GM19240 (cell line): ENCODE measurements around the gene PDE4D.

Source experiments
- DNase-seq: peaks from one replicate; pipeline ENCODE4 v3.0.0; 2011; ENCODE audit warnings: low spot score; ENCODE audit not compliant: insufficient read length

The PDE4D gene

GRCh38 chr5:58946230-58946629 is 947.3 kb downstream of the PDE4D start:
- DNase-seq, result no peak

DNA sequence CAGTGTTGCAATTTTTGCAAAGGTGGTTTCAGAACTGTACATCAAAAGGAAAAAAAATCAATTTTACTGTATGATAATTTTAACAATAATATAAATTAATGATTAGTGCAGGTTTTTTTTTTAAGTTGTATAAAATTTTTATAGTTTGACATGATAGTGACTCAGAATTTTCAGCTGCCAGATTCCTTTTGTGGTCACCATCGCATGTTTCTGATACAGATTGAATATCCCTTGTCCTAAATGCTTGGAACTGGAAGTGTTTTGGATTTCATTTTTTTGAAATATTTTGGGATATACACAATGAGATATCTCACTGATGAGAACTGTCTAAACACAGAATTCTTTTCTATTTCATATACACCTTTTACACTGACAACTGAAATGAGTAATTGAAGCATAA is 949.3 kb downstream of the PDE4D start:
- no peak for DNase-seq

GRCh38 chr5:58940446-58940845 is 953.1 kb downstream of the PDE4D start:
- no peak for DNase-seq

DNA sequence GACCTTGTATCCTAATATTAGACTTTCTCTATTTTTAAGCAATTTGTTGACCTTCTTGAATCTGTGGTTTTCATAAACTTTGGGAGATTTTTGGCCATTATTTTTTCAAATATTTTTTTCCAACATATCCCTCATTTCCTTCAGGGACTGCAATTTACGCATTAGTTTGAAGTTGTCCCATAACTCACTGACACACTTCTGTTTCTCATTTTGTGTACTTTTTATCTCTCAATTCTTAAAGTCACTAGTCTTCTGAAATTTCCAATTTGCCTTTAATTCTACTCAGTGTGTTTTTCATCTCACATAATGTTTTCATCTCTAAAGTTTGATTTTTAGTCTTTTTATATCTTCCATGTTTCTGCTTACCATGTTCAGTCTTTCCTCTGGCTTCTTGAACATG is 953.9 kb downstream of the PDE4D start:
- no peak for DNase-seq

- DNase-seq, result no peak
These were observed 954.7 kb downstream of the PDE4D start for GRCh38 chr5:58938563-58939424.

- no peak for DNase-seq
These were observed 956.4 kb downstream of the PDE4D start for GRCh38 chr5:58937031-58937681.

GRCh38 chr5:58934629-58935097 is 958.9 kb downstream of the PDE4D start:
- DNase-seq, result no peak

- DNase-seq, result no peak
These were observed 959.5 kb downstream of the PDE4D start for GRCh38 chr5:58933891-58934628.

GRCh38 chr5:58932057-58932612 is 961.4 kb downstream of the PDE4D start:
- DNase-seq, result no peak

DNA sequence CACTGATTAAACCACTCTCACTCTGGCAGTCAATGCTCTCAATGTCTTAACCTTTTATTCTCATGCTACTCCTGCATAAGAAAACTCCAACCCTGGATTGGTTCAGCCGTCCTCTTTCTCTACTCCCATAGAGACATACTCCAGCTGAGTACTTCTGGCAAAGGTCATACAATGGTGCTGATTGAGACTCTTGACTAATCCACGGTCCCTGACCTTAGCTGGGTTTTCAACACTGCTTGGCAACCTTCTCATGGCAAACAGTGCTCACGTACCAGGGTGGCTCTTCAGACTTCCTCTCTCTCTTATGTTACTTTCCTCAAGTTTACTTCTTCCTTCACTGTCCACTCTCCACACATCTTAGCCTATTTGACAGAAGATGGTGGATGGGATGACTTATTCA is 963.0 kb downstream of the PDE4D start:
- no peak for DNase-seq

DNA sequence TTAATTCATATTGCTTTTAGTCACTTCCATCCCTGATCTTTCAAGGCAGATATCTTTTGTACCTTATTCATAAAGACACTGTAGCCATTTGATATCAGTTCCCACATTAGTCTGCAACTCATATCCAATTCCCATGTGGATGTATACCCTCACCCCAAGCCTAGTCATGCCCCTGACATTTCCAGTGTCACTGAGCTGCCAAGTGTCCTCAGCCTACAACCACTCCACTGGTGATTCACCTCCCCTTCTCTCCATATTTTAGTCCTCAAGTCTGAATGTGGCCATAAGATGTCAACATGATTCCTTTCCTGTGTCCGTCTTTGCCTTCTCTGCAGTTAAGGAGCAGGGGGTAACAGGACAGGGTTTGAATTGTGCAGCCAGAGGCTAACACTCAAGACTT is 963.8 kb downstream of the PDE4D start:
- no peak for DNase-seq

- DNase-seq, result no peak
These were observed 965.6 kb downstream of the PDE4D start for GRCh38 chr5:58927938-58928337.

DNA sequence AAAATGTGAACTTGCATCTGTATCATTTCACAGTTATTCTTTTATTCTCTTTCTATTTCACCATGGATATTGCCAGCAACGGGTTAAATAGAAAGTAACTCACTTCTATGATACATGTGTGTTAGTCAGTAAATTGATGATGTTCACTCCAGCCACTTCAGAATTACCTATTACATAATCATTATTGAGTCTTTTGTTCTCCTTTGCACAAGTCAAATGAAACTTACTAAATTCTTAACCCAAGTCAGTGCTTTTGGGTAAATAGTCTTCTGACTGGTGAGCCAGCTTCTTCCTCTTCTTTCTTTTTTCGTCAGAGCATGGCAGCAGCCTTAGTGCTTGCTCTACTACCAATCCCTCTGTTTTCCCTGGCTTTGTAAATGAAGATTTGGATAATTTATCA is 966.3 kb downstream of the PDE4D start:
- DNase-seq, result no peak

GRCh38 chr5:58926541-58926935 is 967.0 kb downstream of the PDE4D start:
- no peak for DNase-seq

DNA sequence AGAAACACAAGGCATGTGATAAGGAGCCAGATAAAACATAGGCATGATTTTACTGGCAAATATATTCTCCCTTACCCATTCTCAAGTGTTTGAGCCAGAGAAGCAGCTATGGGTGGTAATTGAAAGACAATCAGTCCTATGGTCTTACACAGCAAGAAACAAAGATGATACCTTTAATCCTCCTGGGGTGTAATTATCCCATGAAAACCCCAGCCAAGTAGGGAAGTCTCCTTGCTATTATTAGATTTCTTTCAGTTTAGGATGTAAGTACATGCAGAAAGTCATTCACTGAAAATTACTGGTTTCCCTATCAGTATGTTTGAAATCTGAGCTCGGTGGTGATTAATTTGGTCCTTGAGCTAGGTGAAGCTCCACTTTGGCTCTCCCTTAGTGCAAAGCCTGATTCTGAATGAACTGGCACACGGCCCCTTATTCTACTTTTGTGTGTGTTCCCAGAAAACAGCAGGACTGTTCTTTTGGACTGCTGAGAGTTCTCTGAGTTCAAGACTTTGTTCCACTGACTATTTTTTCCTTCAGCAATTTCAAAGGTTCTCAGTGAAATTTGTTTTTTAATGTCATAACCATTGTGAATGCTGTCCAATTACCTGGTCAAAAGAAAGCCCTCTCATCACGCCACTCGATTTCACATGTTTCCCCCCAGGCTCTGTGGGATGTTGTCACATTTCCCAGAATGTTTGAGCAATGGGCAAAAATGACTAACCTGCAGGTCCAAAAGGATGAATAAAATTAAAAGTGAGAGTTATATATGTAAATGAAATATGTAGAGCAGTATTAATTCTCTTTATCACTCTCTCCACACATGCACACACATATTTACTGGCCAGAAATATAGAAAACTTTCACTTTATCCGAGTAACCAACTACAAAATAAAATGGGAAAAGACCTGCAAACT is 967.6 kb downstream of the PDE4D start:
- no peak for DNase-seq

DNA sequence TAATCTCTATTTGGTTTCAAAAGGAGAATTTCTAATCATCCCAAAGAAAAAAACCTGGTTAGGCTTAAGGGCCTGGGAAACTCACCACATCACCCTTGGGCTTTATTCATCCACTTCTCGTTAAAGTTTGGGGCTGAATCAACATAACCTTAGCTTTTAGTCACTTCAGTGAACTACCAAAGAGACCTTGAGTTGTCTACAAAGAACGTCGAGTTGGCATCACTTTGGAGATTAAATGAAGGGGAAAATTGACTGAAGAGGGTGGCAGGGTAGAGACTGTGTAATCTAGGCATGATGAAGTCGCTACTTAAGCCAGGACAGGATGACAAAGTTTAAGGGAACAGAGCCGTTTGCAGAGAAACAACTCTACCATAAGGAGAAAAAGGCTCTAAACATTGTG is 969.2 kb downstream of the PDE4D start:
- DNase-seq, result no peak

DNA sequence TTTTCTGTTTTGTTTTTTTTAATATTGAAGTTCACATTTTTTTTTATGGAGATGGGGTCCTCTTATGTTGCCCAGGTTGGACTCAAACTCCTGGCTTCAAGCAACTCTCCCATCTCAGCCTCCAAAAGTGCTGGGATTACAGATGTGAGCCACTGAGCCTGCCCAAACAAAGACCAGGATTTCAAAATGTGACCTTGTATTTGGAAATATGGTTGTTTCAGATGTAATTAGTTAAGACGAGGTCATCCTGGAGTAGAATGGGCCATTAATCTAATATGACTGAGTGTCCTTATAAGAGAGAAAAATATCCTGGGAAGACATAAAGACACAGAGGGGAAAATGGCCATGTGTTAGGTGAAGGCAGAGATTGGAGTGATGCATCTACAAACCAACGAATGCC is 970.2 kb downstream of the PDE4D start:
- no peak for DNase-seq

DNA sequence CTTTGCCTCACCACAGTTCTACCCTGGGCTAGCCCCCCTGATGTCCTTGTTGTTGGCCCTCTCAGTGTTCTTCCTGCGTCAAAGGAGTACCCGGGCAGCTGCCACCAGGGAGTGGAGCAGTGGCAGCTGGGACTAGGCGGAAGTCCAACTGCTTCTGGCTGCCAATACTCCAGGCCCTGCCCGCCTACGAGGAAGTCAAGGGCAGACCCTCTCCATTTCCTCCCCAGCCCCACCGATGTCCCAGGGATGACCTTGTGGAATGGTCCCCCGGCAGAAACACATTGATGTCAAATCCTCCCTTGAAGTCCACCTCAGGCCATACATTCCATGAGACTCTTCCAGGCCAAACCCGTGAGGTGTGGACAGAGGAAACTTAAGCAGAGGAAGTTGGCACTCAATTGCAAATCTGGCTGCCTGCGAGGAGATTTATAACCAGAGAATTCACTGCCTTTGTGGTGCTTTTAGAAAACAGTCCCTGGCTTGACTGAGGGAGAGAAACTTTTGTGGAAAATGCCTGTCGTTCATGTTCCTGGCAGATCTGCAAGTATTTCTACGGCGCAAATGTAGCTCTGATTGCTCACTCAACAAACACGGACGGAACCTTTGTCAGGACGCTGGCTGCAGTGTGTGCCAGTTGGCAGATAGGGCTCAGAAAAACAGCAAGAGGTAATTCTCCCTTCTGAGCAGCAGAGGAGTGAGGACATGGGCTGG is 970.9 kb downstream of the PDE4D start:
- no peak for DNase-seq

DNA sequence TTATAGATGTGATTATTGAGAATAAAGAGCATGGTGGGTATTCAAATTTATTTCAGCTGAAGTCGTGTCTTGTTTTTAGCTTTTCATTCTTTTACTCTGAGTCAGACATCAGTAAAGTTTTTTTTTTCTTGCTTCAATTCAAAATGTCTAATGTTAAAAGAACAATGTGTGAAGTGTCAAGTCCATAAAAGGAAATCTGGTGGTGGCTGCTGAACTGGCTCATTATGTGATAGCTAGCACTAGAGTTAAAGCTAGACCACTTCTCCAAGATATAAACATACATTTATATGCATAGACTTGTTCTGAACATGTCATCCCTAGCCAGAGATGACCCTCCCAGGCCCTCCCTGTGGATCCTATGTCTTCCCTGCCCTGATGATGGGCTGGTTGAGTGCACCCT is 972.4 kb downstream of the PDE4D start:
- DNase-seq, result no peak

GRCh38 chr5:58919833-58920232 is 973.7 kb downstream of the PDE4D start:
- no peak for DNase-seq
